ENCODE measurements around the gene JPH2. TPM values are rescaled to one million over a fixed set of nuclear protein-coding genes. Genes with fewer than 3 reads are reported as not detected.

Gene JPH2
- total and polyA plus RNA-seq, 2 of the 4 experiments (the other 2 are of a cell fraction): 0.44 to 0.54 TPM

DNA sequence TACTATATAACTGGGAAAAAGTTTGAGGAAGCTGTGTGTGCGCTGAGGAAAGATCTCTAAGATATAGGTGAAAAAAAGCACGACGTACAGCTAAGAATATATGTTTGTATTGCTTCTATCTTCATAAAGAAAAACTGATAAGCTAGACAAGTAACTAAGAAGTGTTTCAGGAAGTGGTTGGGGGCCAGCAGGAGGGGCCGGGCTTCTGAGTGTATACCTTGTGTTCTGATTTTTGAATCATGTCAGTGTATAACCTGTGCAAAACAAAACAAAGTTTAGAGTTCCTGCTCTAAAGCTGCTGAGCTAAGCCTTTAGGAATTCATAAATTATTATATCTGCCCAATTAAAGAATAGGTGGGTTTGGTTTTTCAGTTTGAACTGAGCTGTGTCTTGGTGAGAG is 31.5 kb upstream of the JPH2 start:
- dilution Hi-C loops (cut with HindIII; ENCODE audit: low sequenced_read_pairs, unreplicated experiment): no loop called here
- ChIA-PET POLR2A (ENCODE audit: unreplicated experiment) (no interaction called here), CTCF (interaction anchor here (3.5 kb wide), 1 partner anchor 94 kb away, joined by 52 read pairs; the partner anchor contains the start of gene FITM2)
- no TSS peak for BruUV-seq (replicated peaks)
- H2BK5ac ChIP-seq (ENCODE audit: low read depth, low read length, poor library complexity, severe bottlenecking): no peak overlapping the region
- H2AK9ac ChIP-seq (replicated peaks; ENCODE audit: low read depth, low read length, poor library complexity): no peak overlapping the region
- no peak overlapping the region for H4K5ac ChIP-seq (ENCODE audit: low read depth, low read length)
- no peaks in the 10 kb centered on the region for H3K9me1 ChIP-seq (ENCODE audit: insufficient read depth, low read length)
- no peaks in the 10 kb centered on the region for H3K79me1 ChIP-seq (ENCODE audit: low read depth in 1 of 2, low read length in 2 of 2)
- no CpG with 5 or more reads among the region's 4 CpGs for WGBS, 2 experiments (ENCODE audit: extremely low coverage in 2 of 2, insufficient read length in 1 of 2)
- TF ChIP-seq BHLHE40 (IDR thresholded peaks at IDR 0.05; ENCODE audit: low read depth, low read length): no peak
- no peak for TF ChIP-seq MXI1 (IDR thresholded peaks at IDR 0.05; ENCODE audit: borderline replicate concordance, low read depth, low read length)
- no peak for TF ChIP-seq FOS (IDR thresholded peaks at IDR 0.05; ENCODE audit: low read depth, low read length)
- TF ChIP-seq MAFK (IDR thresholded peaks at IDR 0.05; ENCODE audit: low read depth, low read length): no peak
- TF ChIP-seq ELK1 (IDR thresholded peaks at IDR 0.05; ENCODE audit: borderline replicate concordance, low read depth, low read length): no peak
- no peak for TF ChIP-seq RCOR1 (IDR thresholded peaks at IDR 0.05; ENCODE audit: insufficient replicate concordance, low read length)
- no peak for TF ChIP-seq NFE2L2 (IDR thresholded peaks at IDR 0.05; ENCODE audit: low read depth, low read length)
- TF ChIP-seq POLR2A (IDR thresholded peaks at IDR 0.05; ENCODE audit: low read depth, low read length): no peak
- TF ChIP-seq, protein P1, sequence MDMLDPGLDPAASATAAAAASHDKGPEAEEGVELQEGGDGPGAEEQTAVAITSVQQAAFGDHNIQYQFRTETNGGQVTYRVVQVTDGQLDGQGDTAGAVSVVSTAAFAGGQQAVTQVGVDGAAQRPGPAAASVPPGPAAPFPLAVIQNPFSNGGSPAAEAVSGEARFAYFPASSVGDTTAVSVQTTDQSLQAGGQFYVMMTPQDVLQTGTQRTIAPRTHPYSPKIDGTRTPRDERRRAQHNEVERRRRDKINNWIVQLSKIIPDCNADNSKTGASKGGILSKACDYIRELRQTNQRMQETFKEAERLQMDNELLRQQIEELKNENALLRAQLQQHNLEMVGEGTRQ (IDR thresholded peaks at IDR 0.05; ENCODE audit: low read depth, low read length): no peak
- no peak for TF ChIP-seq RAD21 (IDR thresholded peaks at IDR 0.05; ENCODE audit: low read length)
- no peak for TF ChIP-seq CTCF (conservative IDR thresholded peaks at IDR 0.05; ENCODE audit: low read depth, low read length)
- no peak for TF ChIP-seq SMC3 (IDR thresholded peaks at IDR 0.05; ENCODE audit: low read depth, low read length)
- no peak for TF ChIP-seq MAZ (IDR thresholded peaks at IDR 0.05; ENCODE audit: borderline replicate concordance, low read depth, low read length)
- no peak for TF ChIP-seq RFX5 (IDR thresholded peaks at IDR 0.05; ENCODE audit: low read depth, low read length)
- no peak for TF ChIP-seq CHD1 (IDR thresholded peaks at IDR 0.05; ENCODE audit: low read depth, low read length)
- TF ChIP-seq CEBPB (IDR thresholded peaks at IDR 0.05; ENCODE audit: low read depth, low read length): no peak
- intact Hi-C loops (cut with micrococcal nuclease): loop anchor here (10.0 kb wide), 1 partner anchor 666 kb away; the partner anchor contains the start of gene YWHAB
- DNase-seq (no peak), ATAC-seq (ENCODE audit: low read depth) (no peak)
- no peak overlapping the region for H3K27ac ChIP-seq (ENCODE audit: insufficient read depth, low read length)
- in situ Hi-C loops (cut with MboI; ENCODE audit: low sequenced_read_pairs): loop anchor here (5.0 to 10.0 kb wide), 3 partner anchors 94 to 386 kb away; partner anchors contain the start of genes FITM2 and TTPAL
- no peak overlapping the region for H3K23ac ChIP-seq (ENCODE audit: low read depth, low read length)
- H3K4me2 ChIP-seq (ENCODE audit: low read depth, low read length): no peak overlapping the region
- no peak overlapping the region for H4K91ac ChIP-seq (ENCODE audit: insufficient read depth, low read depth, low read length)
- H2BK15ac ChIP-seq (ENCODE audit: low read depth, low read length): no peak overlapping the region
- H3K36me3 ChIP-seq (ENCODE audit: control insufficient read depth, insufficient read depth, low read length): no peaks in the 10 kb centered on the region
- no peaks in the 10 kb centered on the region for H3K9me3 ChIP-seq (ENCODE audit: control insufficient read depth, insufficient read depth, low read length)
- H2BK120ac ChIP-seq (ENCODE audit: low read depth, low read length): no peak overlapping the region
- H3K27me3 ChIP-seq (ENCODE audit: control insufficient read depth, insufficient read depth, low read length): no peaks in the 10 kb centered on the region
- H4K8ac ChIP-seq (ENCODE audit: low read depth in 2 of 2, low read length in 2 of 2): no peak overlapping the region
- H3K4ac ChIP-seq (ENCODE audit: low read depth, low read length): no peak overlapping the region
- no peak overlapping the region for H3K9ac ChIP-seq (ENCODE audit: low read depth, low read length)
- H3K4me3 ChIP-seq (ENCODE audit: insufficient read depth, low read depth, low read length): no peak overlapping the region
- H3K18ac ChIP-seq (ENCODE audit: low read depth, low read length): no peak overlapping the region
- H2AFZ ChIP-seq (replicated peaks; ENCODE audit: low read length, poor library complexity): no peak overlapping the region
- no peak overlapping the region for H2AK5ac ChIP-seq (ENCODE audit: low read depth, low read length)
- H4K20me1 ChIP-seq (ENCODE audit: insufficient read depth, low read length): no peaks in the 10 kb centered on the region
- no peak overlapping the region for H3K56ac ChIP-seq (ENCODE audit: extremely low read depth, insufficient read depth, low read length)
- H3K14ac ChIP-seq (replicated peaks; ENCODE audit: low read depth, low read length): no peak overlapping the region
- H2BK20ac ChIP-seq (ENCODE audit: low read depth, low read length): no peak overlapping the region
- H3K4me1 ChIP-seq (ENCODE audit: control insufficient read depth, insufficient read depth, low read length): no peaks in the 10 kb centered on the region
